Stimulated activated naive CD8-positive, alpha-beta T cell treated with anti-CD3 and anti-CD28 coated beads, Interleukin-15, Interleukin-2, amounts not matched to agents 100 ng/mL and 50 ng/mL, for 24 hours (primary cell): Measurements from ENCODE around the gene THUMPD2.

Experiments used
- H3K27ac Mint-ChIP-seq: one replicate; pipeline ENCODE4 v1.8.0; 2021; ENCODE audit warnings: mild to moderate bottlenecking, mixed read lengths
- H3K27me3 Mint-ChIP-seq: one replicate; pipeline ENCODE4 v1.8.0; 2021; ENCODE audit warnings: mixed read lengths
- H3K36me3 Mint-ChIP-seq: one replicate; pipeline ENCODE4 v1.8.0; 2021; ENCODE audit warnings: low read depth, mixed read lengths
- H3K4me1 Mint-ChIP-seq: one replicate; pipeline ENCODE4 v1.8.0; 2021; ENCODE audit warnings: low read depth, mixed read lengths
- H3K4me3 Mint-ChIP-seq: one replicate; pipeline ENCODE4 v1.8.0; 2021; ENCODE audit warnings: mild to moderate bottlenecking, mixed read lengths
- H3K9me3 Mint-ChIP-seq: one replicate; pipeline ENCODE4 v1.8.0; 2021; ENCODE audit warnings: mixed read lengths

The THUMPD2 gene

DNA sequence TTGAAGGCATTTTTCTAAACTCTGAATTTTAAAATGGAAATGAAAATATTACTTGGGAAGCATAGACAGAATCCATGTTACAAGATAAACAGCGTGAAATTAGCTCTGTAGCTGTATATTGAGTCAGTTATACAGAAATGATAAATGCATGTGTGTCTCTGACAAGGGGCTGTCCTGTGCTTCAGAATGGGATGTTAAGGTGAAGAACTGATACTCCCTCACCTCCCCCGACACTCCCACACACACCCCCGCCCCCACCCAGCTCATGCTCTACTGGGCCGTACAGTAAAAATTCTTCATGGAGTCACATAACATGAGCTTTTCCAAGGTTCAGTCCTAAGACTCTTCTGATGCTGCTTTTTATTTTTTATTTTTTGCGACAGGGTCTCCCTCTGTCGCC is 869 bp upstream of the THUMPD2 start:
- Mint-ChIP-seq H3K4me3 (peak overlapping the region; percentile 94), H3K4me1 (peaks cover 67% of the 10 kb centered on the region)

DNA sequence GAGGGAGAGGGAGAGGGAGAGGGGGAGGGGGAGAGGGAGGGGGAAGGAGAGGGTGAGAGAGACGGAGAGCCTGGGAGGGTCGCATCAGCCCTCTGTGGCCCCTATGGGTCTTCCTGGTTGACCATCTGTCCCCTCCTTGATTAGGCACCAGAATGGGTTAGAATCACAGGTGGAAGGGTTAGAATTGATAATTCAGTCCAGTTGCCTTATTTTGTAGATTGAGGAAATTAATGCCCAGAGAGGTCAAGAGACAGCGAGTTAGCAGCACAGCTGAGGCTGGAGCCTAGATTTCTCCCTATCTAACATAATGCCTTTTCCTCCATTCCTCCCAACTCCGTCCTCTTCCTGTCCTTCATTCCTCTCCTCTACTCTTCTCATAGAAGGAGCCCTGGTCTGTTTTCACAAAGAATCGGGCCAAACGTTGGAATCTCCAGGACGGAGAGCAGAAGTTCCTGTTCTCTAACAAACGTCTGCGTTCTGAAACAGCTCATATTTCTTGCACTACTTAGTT is 338 bp upstream of the THUMPD2 start:
- Mint-ChIP-seq H3K4me1 (peaks cover 71% of the 10 kb centered on the region), H3K4me3 (peak overlapping the region; percentile 94), H3K9me3 (no peaks in the 10 kb centered on the region), H3K36me3 (peaks cover 26% of the 10 kb centered on the region), H3K27ac (peak overlapping the region; percentile 61), H3K27me3 (no peaks in the 10 kb centered on the region)

More for the DNA sequence above, 869 bp upstream of the THUMPD2 start:
- Mint-ChIP-seq H3K27me3 (no peaks in the 10 kb centered on the region), H3K9me3 (no peaks in the 10 kb centered on the region), H3K36me3 (peaks cover 24% of the 10 kb centered on the region), H3K27ac (peak overlapping the region; percentile 61)

DNA sequence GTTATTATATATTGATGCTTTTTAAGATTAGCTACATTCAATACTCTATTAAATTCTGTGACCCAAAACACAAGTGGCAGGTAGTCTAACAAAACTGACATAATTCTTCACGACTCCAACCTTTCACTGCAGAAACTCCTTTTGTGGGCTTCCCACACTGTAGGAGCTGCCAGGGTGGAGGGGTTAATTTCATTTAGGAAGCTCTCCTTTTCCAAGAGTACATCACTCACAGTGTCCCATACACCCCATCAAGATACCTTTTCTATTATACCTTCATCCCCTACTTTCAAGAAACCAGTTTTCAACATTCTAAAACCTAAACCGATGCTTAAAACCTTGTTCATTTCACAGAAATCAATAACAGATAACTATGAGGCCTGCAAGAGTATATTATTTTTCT is 825 bp downstream of the THUMPD2 start:
- H3K9me3 Mint-ChIP-seq: no peaks in the 10 kb centered on the region
- peak overlapping the region; percentile 94 for H3K4me3 Mint-ChIP-seq
- H3K36me3 Mint-ChIP-seq: peaks cover 26% of the 10 kb centered on the region
- peaks cover 81% of the 10 kb centered on the region for H3K4me1 Mint-ChIP-seq
- H3K27ac Mint-ChIP-seq: peak overlapping the region; percentile 93
- no peaks in the 10 kb centered on the region for H3K27me3 Mint-ChIP-seq

DNA sequence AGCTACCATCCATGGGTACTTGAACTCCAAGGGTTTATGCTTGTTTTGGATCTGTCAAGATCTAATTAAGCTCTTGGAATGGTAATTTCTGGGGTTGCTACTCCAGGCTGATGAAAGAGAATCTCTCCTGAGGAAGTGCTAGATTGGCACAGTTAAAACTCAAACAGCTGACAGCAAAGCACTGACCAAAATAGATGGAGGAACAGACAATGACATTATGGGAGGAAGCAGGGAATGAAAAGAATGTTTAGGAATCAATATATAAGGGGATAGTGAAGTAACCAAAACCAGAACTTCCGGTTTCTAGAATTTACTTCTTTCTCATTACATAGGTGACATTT is 6.3 kb downstream of the THUMPD2 start:
- H3K27me3 Mint-ChIP-seq: no peaks in the 10 kb centered on the region
- peak overlapping the region; percentile 2 for H3K4me3 Mint-ChIP-seq

DNA sequence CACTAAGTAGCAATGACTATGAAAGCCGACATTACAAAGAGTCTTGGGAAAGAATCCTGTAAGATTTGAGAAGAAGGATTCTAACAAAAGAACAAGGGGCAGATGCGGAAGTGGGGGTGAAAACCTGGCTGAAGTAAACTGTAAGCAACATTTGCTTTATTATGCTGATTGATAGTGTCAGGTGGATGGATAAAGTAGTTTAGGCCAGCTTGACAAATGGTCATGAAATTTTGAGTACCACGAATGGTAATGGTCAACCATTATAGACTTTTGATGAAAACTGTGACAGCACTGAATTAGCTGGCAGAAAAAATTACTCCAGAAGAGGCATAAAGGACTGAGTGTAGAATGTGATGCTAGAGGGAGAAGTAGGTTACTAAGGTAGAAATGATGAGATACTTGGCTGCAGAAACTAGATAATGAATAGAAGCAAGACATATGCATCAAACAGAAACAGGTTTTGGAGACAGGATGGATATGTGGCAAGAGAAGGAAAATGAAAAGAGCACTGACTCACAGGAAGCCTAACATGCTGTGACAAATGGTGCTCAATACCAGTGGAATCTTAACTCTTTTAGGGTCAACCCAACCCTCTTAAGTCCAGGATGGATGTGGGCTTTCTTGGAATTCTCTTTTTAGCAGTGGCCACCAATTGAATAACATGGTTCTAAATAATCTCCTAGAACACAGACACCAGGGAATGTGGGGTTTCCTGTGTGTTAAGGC is 6.8 kb downstream of the THUMPD2 start:
- Mint-ChIP-seq H3K4me3 (peak overlapping the region; percentile 17), H3K36me3 (peaks cover 46% of the 10 kb centered on the region), H3K4me1 (peaks cover 56% of the 10 kb centered on the region), H3K27ac (peak overlapping the region; percentile 50), H3K9me3 (no peaks in the 10 kb centered on the region), H3K27me3 (no peaks in the 10 kb centered on the region)

More for the DNA sequence above, 6.3 kb downstream of the THUMPD2 start:
- Mint-ChIP-seq H3K36me3 (peaks cover 51% of the 10 kb centered on the region), H3K27ac (peak overlapping the region; percentile 50), H3K9me3 (no peaks in the 10 kb centered on the region), H3K4me1 (peaks cover 61% of the 10 kb centered on the region)

DNA sequence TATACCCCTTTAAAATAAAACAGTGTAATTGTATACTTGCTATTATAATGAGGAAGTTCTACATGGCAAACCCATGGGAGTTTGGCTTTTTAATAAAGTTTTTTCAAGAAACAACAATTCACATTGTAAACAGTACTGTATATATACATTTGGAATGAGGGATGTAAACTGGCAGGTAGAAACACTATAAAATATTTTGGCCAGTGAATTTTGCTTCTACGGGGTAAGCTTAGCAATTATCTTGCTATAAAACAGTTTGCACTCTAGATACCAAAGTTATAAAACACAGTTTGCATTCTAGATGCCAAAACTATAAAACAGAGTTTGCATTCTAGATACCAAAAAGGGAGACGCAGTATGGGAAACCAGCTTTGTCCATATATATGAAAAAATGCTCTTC is 16.6 kb downstream of the THUMPD2 start:
- Mint-ChIP-seq H3K4me3 (no peak overlapping the region), H3K9me3 (no peaks in the 10 kb centered on the region), H3K4me1 (no peaks in the 10 kb centered on the region), H3K36me3 (peaks cover 76% of the 10 kb centered on the region), H3K27ac (no peak overlapping the region), H3K27me3 (no peaks in the 10 kb centered on the region)

DNA sequence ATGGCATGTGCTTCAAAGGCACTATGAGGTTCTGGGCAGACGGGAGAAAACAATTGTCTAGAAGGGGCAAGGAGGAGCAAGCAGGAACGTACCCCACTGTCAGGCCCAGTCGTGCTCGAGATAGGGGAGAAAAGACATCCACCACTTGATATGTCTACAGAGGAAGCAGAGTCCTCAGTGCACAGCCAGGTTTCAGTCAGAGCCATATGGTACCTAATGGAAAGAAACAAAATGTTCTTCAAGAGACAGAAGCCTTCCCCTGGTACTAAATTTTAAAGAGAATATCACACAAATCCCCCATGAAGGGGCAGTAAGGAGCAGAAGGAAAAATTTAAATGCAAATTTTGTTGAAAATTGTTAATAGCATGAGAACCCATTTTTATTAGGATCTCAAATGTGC is 21.9 kb downstream of the THUMPD2 start:
- H3K27ac Mint-ChIP-seq: no peak overlapping the region
- no peaks in the 10 kb centered on the region for H3K4me1 Mint-ChIP-seq
- H3K27me3 Mint-ChIP-seq: no peaks in the 10 kb centered on the region
- H3K36me3 Mint-ChIP-seq: peaks cover 91% of the 10 kb centered on the region
- H3K4me3 Mint-ChIP-seq: no peak overlapping the region
- no peaks in the 10 kb centered on the region for H3K9me3 Mint-ChIP-seq

DNA sequence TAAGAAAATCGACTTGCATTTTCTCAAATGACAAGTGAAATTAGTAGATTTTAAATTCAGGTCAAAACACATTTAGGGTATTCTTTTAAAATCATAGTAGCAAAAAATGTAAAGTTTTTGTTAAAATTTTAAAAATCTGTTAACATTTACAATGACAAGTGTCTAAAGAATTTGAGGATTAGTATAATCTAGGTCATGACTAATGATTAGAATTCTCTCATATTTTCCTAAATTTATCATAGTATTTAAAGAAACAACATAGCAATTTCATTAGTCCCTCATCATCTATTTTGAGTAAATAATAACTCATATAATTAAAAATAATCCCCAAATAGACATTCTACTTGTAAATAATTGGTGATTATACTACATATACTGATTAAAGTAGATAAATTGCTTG is 23.6 kb downstream of the THUMPD2 start:
- no peak overlapping the region for H3K4me3 Mint-ChIP-seq
- H3K4me1 Mint-ChIP-seq: no peaks in the 10 kb centered on the region
- no peak overlapping the region for H3K27ac Mint-ChIP-seq
- H3K36me3 Mint-ChIP-seq: peaks cover 85% of the 10 kb centered on the region
- no peaks in the 10 kb centered on the region for H3K27me3 Mint-ChIP-seq
- no peaks in the 10 kb centered on the region for H3K9me3 Mint-ChIP-seq

DNA sequence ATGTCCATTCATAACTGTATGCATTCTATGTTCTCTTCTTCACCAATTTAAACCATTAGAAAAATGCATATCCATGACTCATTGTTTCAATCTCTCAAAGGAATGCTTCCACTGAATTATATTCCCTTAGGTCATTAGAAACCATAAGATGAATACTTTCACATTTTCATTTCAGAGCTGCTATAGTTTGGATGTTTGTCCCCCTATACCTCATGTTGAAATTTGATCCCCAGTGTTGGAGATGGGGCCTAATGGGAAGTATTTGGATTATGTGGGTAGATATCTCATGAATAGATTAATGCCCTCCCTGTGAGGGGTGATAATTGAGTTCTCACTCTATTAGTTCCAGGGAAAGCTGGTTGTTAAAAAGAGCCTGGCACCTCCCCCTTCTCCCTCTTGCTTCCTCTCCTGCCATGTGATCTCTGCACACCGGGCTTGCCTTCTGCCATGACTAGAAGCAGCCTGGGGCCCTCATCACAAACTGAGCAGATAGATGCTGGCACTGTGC is 35.7 kb downstream of the THUMPD2 start:
- Mint-ChIP-seq H3K4me1 (no peaks in the 10 kb centered on the region), H3K27ac (peak overlapping the region; percentile 55), H3K9me3 (no peaks in the 10 kb centered on the region), H3K4me3 (no peak overlapping the region), H3K36me3 (peaks cover 87% of the 10 kb centered on the region), H3K27me3 (no peaks in the 10 kb centered on the region)

DNA sequence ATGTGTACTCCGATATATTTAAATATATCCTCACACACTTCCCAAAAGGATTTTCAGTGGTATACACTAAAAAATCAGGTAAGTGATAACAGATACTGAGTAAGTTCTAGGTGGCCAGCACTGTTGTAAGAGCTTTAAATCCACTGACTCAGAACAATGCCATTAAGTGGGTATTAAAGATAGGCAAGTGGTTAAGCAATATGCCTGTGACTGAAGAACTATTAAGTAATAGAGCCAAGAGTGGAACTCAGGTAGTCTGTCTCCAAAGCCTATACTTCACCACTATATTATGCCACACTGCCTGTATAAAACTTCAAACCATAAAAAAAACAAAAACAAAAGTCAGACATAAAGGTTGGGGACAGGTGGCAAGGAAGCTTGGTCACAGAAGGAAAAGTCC is 37.2 kb downstream of the THUMPD2 start:
- Mint-ChIP-seq H3K27ac (no peak overlapping the region), H3K4me1 (peaks cover 9% of the 10 kb centered on the region), H3K9me3 (no peaks in the 10 kb centered on the region), H3K4me3 (no peak overlapping the region), H3K36me3 (peaks cover 88% of the 10 kb centered on the region), H3K27me3 (no peaks in the 10 kb centered on the region)

DNA sequence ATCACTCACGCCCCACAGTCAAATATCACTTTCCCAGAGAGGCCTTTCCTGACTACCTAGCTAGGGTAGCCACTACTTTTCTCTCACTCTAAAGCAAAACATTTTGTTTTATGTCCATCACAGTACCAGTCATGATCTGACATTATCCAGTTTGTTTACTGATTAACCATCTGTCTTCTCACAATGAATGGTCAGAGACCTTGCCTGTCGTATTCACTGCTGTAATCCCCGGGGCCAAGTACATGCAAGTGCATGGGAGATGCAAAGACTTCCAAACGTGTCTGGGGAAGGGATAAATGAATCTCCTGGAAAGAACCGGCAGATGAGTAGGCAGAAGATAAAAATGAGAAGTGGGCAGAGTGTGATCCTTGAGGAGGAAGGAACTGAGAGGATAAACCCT is 39.7 kb downstream of the THUMPD2 start:
- peaks cover 88% of the 10 kb centered on the region for H3K36me3 Mint-ChIP-seq
- H3K27ac Mint-ChIP-seq: no peak overlapping the region
- H3K27me3 Mint-ChIP-seq: no peaks in the 10 kb centered on the region
- no peaks in the 10 kb centered on the region for H3K9me3 Mint-ChIP-seq
- no peak overlapping the region for H3K4me3 Mint-ChIP-seq
- H3K4me1 Mint-ChIP-seq: peaks cover 16% of the 10 kb centered on the region

DNA sequence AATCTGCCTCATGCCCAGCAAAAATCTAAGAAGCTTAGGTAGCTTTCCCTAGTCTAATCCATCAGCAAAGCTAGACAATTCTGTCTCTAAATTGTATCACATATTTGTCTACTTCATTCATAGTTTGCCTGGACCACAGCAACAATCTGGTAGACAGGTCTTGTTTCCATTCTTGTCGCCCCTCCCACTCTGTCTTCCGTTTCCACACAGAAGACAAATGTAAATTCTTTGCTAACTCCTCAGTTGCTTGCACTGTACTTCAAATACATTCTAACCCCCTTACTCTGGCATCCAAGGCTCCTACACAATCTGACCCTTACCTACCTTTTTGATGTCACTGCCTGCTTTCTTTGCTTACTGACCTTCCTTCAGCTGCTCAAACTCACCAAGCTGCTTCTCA is 40.1 kb downstream of the THUMPD2 start:
- H3K9me3 Mint-ChIP-seq: no peaks in the 10 kb centered on the region
- no peak overlapping the region for H3K4me3 Mint-ChIP-seq
- peaks cover 16% of the 10 kb centered on the region for H3K4me1 Mint-ChIP-seq
- peaks cover 90% of the 10 kb centered on the region for H3K36me3 Mint-ChIP-seq
- no peak overlapping the region for H3K27ac Mint-ChIP-seq
- H3K27me3 Mint-ChIP-seq: no peaks in the 10 kb centered on the region

DNA sequence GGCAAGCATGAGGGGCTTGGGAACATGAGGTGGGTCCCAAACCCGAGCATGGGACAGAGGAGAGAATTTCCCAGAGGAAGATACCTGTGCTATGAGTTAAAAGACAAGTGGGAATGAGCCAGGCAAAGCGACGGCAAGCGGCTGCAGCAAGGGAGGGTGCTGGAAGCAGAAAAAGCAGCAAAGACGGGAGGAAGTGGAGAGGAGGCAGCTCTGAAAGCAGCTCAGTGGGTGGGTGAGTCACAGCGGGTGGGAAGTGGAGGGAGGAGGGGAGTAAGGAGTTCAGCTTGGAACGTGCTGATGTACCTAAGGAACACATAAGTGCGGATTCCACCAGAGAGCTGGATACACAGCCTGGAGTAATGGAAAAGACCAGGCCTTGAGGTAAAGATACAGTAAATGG is 41.4 kb downstream of the THUMPD2 start:
- Mint-ChIP-seq H3K36me3 (peaks cover 89% of the 10 kb centered on the region), H3K27me3 (no peaks in the 10 kb centered on the region), H3K9me3 (no peaks in the 10 kb centered on the region), H3K27ac (peak overlapping the region; percentile 1), H3K4me3 (no peak overlapping the region), H3K4me1 (peaks cover 16% of the 10 kb centered on the region)

DNA sequence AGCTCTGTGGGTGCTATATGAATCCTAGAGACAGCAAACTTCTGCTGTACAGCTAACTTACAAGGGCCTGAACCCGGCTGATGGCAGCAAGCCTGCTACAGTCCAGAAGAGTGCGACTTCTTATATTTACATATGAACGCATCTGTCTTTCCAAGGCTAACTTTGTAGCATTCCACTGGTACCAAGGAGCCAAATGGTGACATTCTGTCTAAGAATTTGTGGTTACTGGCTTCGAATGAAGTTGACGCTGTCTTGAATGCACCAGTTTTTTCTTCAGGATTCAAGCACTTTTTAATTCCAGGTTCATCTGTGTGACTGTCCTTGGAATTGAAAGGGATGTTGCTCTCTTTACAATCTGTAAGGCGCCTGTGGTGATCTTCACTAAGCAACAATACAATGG is 42.4 kb downstream of the THUMPD2 start:
- H3K36me3 Mint-ChIP-seq: peaks cover 89% of the 10 kb centered on the region
- no peaks in the 10 kb centered on the region for H3K9me3 Mint-ChIP-seq
- H3K27me3 Mint-ChIP-seq: no peaks in the 10 kb centered on the region
- no peak overlapping the region for H3K27ac Mint-ChIP-seq
- peaks cover 16% of the 10 kb centered on the region for H3K4me1 Mint-ChIP-seq
- H3K4me3 Mint-ChIP-seq: no peak overlapping the region

DNA sequence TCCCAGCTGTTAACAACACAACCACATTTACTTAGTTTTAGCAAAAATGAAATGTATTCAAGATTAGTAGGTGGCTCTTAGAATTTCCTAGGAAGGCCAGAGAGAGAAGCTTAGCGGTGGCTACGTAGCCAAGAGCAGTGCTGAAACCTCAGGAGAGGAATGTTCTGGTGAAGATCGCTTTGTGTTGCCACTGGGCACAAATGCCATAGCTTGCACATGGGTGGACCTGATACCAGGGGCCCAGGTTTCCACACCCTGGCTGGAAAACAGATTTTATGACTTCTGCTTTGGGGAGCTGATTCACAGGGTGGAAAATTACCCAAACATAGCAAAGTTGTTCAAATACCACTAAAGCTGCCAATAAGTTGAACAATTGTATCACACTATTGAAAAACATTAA is 43.4 kb downstream of the THUMPD2 start:
- Mint-ChIP-seq H3K9me3 (no peaks in the 10 kb centered on the region), H3K27ac (no peak overlapping the region), H3K4me1 (peaks cover 16% of the 10 kb centered on the region), H3K4me3 (no peak overlapping the region), H3K27me3 (no peaks in the 10 kb centered on the region), H3K36me3 (peaks cover 85% of the 10 kb centered on the region)

DNA sequence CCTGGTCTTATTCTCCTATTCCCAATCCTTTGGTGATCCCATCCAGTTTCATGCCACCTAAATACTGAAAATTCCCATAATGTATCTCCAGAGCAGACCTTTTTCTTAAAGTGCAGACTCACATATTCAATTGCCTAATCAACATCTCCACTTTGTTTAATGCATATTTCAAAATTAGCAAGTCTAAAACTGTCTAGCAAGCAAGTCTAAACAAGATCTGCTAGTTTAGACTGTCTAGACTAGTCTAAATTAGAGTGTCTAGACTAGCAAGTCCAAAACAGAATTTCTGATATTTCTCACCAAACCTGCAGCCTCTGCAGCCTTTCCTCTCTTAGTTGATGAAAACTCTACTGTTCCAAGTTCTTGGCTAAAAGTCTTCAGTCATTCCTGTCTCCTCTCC is 44.6 kb downstream of the THUMPD2 start:
- no peak overlapping the region for H3K27ac Mint-ChIP-seq

More for the DNA sequence above, 44.6 kb downstream of the THUMPD2 start:
- peaks cover 77% of the 10 kb centered on the region for H3K36me3 Mint-ChIP-seq
- H3K27me3 Mint-ChIP-seq: no peaks in the 10 kb centered on the region
- H3K4me3 Mint-ChIP-seq: no peak overlapping the region
- peaks cover 16% of the 10 kb centered on the region for H3K4me1 Mint-ChIP-seq
- H3K9me3 Mint-ChIP-seq: no peaks in the 10 kb centered on the region
